GM12878 (cell line): Measurements from ENCODE around the gene FNIP1. TPM values are rescaled to one million over a fixed set of nuclear protein-coding genes. Genes with fewer than 3 reads are reported as not detected.

Source experiments
- BACH1 ChIP-seq: fragments of 450-650 bp; IDR thresholded peaks from 2 replicates; pipeline ENCODE4 v1.6.1; 2017; ENCODE audit warnings: mild to moderate bottlenecking, borderline replicate concordance
- CBFB ChIP-seq: IDR thresholded peaks from 2 replicates; pipeline ENCODE4 v1.6.1; 2016; ENCODE audit warnings: antibody characterized with exemption, low read depth
- CHD1 ChIP-seq: IDR thresholded peaks from 2 replicates; pipeline ENCODE4 v1.6.1; 2012; ENCODE audit warnings: low read depth, low read length, improper control_type of control experiment
- FOS ChIP-seq: IDR thresholded peaks from 3 replicates; pipeline ENCODE4 v1.6.1; 2011; ENCODE audit warnings: borderline replicate concordance; ENCODE audit not compliant: insufficient read length; ENCODE audit errors: extremely low read depth
- LARP7 ChIP-seq: fragments of 450-650 bp; IDR thresholded peaks from 2 replicates; pipeline ENCODE4 v1.6.1; 2017; ENCODE audit warnings: mild to moderate bottlenecking
- MXI1 ChIP-seq: fragments of 150-350 bp; IDR thresholded peaks from 2 replicates; pipeline ENCODE4 v1.6.1; 2011; ENCODE audit warnings: low read depth, mild to moderate bottlenecking, inconsistent platforms, low read length, improper control_type of control experiment
- NFXL1 ChIP-seq: fragments of 450-650 bp; IDR thresholded peaks from 2 replicates; pipeline ENCODE4 v1.6.1; 2017; ENCODE audit warnings: antibody characterized with exemption, mild to moderate bottlenecking, borderline replicate concordance
- POLR2A ChIP-seq: IDR thresholded peaks from 2 replicates; pipeline ENCODE4 v1.6.1; 2011; ENCODE audit warnings: low read depth, mild to moderate bottlenecking, low read length
- RAD21 ChIP-seq: IDR thresholded peaks from 2 replicates; pipeline ENCODE4 v1.6.1; 2011; ENCODE audit warnings: mild to moderate bottlenecking, low read depth, low read length, moderate library complexity; ENCODE audit not compliant: insufficient read depth
- SREBF1 ChIP-seq: IDR thresholded peaks from 2 replicates; pipeline ENCODE4 v1.6.1; 2012; ENCODE audit warnings: mild to moderate bottlenecking, low read length
- TCF12 ChIP-seq: IDR thresholded peaks from 2 replicates; pipeline ENCODE4 v1.6.1; 2011; ENCODE audit warnings: low read depth, mild to moderate bottlenecking, low read length
- TCF7 ChIP-seq: IDR thresholded peaks from 2 replicates; pipeline ENCODE4 v1.6.1; 2014; ENCODE audit warnings: antibody characterized with exemption, borderline replicate concordance
- polyA plus RNA-seq, 11 experiments: library from polyadenylated mRNA; depleted of rRNA in 4 of 11; unstranded in 6 of 11; stranded (reverse) in 5 of 11; fragments of >200 nt; fragmentation: Nextera tagmentation in 4 of 11; fragmentation: Illumina TruSeq in 1 of 11; extraction: Ambion mirVana in 4 of 11; extraction: Trizol in 1 of 11; gene quantifications; 1 replicate in 1 of 11; 2 replicates in 10 of 11; pipeline versions ENCODE4 v1.2.1 to v1.2.3, GENCODE V29; 2011 to 2016; ENCODE audit warnings: inconsistent platforms in 2 of 11, missing spikeins in 2 of 11, low read depth in 1 of 11
- total RNA-seq, 4 experiments: library from RNA; depleted of rRNA in 3 of 4; stranded (reverse); fragments of >200 nt in 3 of 4; fragmentation: Illumina TruSeq in 1 of 4; extraction: Trizol in 1 of 4; gene quantifications; 2 replicates each; pipeline versions ENCODE4 v1.2.1 to v1.2.3, GENCODE V29; 2013 to 2021
- TF ChIP-seq, protein P1 (sequence below): fragments of 450-650 bp; IDR thresholded peaks from 2 replicates; pipeline ENCODE4 v1.6.1; 2017; ENCODE audit warnings: mild to moderate bottlenecking, moderate library complexity
- TF ChIP-seq, protein P2 (sequence below): IDR thresholded peaks from 2 replicates; pipeline ENCODE4 v1.6.1; 2012; ENCODE audit warnings: low read depth, low read length, improper control_type of control experiment
- TF ChIP-seq, protein P3 (sequence below): fragments of 450-650 bp; formaldehyde crosslinking; IDR thresholded peaks from 2 replicates; pipeline ENCODE4 v1.4.0; 2022; ENCODE audit warnings: mild to moderate bottlenecking, moderate library complexity
- TF ChIP-seq, protein P4 (sequence below): IDR thresholded peaks from 2 replicates; pipeline ENCODE4 v1.6.1; 2012; ENCODE audit warnings: low read length, inconsistent platforms
- TF ChIP-seq, protein P5 (sequence below): IDR thresholded peaks from 2 replicates; pipeline ENCODE4 v1.6.1; 2012; ENCODE audit warnings: low read depth, low read length, improper control_type of control experiment
- TF ChIP-seq, protein P6 (sequence below): IDR thresholded peaks from 2 replicates; pipeline ENCODE4 v1.6.1; 2011; ENCODE audit warnings: borderline replicate concordance, low read depth, mild to moderate bottlenecking, moderate library complexity, low read length; ENCODE audit not compliant: insufficient read depth, poor library complexity, severe bottlenecking

FNIP1 gene
- total and polyA plus RNA-seq, 10 of the 15 experiments (the other 5 are each of a cell fraction or from before 2014, with no cell fraction given): 4.3 to 18.0 (median 14.0) TPM

DNA sequence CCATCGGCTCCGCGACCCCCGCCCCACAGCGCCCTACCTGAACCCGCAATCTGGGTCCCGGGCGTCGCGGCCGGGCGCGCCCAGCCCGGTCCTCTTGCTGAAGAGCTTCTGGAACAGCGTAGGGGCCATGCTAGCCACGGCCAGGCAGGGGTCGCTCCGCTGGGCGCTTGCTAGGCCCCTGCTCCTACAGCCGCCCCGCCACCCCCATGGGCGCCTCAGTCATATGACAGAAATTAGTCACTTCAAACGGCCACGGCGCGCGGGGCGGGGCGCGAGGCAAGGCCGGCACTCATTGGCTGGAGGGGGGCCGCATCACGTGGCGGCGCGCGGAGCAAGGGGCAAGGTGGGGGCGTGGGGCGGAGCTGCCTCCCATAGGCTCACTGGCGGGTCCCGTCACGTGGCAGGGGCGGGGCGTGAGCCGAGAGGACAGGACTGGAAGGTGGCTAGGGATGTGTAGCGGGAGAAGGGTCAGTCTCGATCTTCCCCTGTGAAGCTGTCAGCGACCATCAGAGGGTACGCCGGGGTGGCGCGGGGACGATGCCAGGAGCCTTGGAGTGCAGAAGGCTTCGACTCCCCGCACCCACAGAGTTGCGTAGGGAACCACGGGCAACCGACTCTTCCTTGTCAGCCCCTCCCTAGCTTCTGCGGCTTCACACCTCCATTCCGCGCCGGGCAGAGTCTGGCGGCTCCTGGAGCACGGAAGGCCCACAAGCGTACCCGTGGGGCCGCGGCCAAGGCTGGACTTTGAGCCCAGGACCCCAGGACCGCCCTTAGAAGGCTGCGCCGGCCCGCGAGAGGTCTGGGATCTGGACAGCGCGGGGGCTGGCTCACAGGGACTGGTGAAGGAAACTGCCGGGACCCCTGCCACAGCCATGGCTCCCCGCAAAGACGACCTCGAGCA lies at the start of gene FNIP1 (continued):
- TF ChIP-seq, protein P1, sequence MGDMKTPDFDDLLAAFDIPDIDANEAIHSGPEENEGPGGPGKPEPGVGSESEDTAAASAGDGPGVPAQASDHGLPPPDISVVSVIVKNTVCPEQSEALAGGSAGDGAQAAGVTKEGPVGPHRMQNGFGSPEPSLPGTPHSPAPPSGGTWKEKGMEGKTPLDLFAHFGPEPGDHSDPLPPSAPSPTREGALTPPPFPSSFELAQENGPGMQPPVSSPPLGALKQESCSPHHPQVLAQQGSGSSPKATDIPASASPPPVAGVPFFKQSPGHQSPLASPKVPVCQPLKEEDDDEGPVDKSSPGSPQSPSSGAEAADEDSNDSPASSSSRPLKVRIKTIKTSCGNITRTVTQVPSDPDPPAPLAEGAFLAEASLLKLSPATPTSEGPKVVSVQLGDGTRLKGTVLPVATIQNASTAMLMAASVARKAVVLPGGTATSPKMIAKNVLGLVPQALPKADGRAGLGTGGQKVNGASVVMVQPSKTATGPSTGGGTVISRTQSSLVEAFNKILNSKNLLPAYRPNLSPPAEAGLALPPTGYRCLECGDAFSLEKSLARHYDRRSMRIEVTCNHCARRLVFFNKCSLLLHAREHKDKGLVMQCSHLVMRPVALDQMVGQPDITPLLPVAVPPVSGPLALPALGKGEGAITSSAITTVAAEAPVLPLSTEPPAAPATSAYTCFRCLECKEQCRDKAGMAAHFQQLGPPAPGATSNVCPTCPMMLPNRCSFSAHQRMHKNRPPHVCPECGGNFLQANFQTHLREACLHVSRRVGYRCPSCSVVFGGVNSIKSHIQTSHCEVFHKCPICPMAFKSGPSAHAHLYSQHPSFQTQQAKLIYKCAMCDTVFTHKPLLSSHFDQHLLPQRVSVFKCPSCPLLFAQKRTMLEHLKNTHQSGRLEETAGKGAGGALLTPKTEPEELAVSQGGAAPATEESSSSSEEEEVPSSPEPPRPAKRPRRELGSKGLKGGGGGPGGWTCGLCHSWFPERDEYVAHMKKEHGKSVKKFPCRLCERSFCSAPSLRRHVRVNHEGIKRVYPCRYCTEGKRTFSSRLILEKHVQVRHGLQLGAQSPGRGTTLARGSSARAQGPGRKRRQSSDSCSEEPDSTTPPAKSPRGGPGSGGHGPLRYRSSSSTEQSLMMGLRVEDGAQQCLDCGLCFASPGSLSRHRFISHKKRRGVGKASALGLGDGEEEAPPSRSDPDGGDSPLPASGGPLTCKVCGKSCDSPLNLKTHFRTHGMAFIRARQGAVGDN: peak; percentile 74
- TF ChIP-seq POLR2A: peak; percentile 97
- no peak; the same call in none of the 2 replicates for TF ChIP-seq LARP7
- no peak for TF ChIP-seq FOS
- TF ChIP-seq MXI1: no peak
- no peak for TF ChIP-seq TCF12
- TF ChIP-seq, protein P2, sequence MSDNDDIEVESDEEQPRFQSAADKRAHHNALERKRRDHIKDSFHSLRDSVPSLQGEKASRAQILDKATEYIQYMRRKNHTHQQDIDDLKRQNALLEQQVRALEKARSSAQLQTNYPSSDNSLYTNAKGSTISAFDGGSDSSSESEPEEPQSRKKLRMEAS: peak; percentile 95
- TF ChIP-seq RAD21: no peak
- TF ChIP-seq, protein P3, sequence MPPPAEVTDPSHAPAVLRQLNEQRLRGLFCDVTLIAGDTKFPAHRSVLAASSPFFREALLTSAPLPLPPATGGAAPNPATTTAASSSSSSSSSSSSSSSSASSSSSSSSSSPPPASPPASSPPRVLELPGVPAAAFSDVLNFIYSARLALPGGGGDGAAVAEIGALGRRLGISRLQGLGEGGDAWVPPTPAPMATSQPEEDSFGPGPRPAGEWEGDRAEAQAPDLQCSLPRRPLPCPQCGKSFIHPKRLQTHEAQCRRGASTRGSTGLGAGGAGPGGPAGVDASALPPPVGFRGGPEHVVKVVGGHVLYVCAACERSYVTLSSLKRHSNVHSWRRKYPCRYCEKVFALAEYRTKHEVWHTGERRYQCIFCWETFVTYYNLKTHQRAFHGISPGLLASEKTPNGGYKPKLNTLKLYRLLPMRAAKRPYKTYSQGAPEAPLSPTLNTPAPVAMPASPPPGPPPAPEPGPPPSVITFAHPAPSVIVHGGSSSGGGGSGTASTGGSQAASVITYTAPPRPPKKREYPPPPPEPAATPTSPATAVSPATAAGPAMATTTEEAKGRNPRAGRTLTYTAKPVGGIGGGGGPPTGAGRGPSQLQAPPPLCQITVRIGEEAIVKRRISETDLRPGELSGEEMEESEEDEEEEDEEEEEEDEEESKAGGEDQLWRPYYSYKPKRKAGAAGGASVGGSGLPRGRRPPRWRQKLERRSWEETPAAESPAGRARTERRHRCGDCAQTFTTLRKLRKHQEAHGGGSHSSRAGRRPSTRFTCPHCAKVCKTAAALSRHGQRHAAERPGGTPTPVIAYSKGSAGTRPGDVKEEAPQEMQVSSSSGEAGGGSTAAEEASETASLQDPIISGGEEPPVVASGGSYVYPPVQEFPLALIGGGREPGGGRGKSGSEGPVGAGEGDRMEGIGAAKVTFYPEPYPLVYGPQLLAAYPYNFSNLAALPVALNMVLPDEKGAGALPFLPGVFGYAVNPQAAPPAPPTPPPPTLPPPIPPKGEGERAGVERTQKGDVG: no peak
- TF ChIP-seq, protein P4, sequence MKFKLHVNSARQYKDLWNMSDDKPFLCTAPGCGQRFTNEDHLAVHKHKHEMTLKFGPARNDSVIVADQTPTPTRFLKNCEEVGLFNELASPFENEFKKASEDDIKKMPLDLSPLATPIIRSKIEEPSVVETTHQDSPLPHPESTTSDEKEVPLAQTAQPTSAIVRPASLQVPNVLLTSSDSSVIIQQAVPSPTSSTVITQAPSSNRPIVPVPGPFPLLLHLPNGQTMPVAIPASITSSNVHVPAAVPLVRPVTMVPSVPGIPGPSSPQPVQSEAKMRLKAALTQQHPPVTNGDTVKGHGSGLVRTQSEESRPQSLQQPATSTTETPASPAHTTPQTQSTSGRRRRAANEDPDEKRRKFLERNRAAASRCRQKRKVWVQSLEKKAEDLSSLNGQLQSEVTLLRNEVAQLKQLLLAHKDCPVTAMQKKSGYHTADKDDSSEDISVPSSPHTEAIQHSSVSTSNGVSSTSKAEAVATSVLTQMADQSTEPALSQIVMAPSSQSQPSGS: no peak
- peak; percentile 7; the same call in 1 of the 2 replicates for TF ChIP-seq CBFB
- no peak for TF ChIP-seq NFXL1
- TF ChIP-seq CHD1: no peak
- TF ChIP-seq TCF7: no peak
- no peak for TF ChIP-seq SREBF1
- TF ChIP-seq BACH1: peak; percentile 53; the same call in 1 of the 2 replicates
- TF ChIP-seq, protein P5, sequence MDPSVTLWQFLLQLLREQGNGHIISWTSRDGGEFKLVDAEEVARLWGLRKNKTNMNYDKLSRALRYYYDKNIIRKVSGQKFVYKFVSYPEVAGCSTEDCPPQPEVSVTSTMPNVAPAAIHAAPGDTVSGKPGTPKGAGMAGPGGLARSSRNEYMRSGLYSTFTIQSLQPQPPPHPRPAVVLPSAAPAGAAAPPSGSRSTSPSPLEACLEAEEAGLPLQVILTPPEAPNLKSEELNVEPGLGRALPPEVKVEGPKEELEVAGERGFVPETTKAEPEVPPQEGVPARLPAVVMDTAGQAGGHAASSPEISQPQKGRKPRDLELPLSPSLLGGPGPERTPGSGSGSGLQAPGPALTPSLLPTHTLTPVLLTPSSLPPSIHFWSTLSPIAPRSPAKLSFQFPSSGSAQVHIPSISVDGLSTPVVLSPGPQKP: no peak
- TF ChIP-seq, protein P6, sequence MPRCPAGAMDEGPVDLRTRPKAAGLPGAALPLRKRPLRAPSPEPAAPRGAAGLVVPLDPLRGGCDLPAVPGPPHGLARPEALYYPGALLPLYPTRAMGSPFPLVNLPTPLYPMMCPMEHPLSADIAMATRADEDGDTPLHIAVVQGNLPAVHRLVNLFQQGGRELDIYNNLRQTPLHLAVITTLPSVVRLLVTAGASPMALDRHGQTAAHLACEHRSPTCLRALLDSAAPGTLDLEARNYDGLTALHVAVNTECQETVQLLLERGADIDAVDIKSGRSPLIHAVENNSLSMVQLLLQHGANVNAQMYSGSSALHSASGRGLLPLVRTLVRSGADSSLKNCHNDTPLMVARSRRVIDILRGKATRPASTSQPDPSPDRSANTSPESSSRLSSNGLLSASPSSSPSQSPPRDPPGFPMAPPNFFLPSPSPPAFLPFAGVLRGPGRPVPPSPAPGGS: peak; percentile 51
